ENCODE data around the gene NHLRC2.

Gene NHLRC2

GRCh38 chr10:113866551-113867394 is 12.3 kb downstream of the NHLRC2 start:
- no CpG with 5 or more reads among the region's 5 CpGs for WGBS, 2 donors (ENCODE audit: extremely low coverage in 2 of 2, insufficient read length in 2 of 2, insufficient replicate concordance in 1 of 2)
- no peak overlapping the region for H2BK120ac ChIP-seq (ENCODE audit: low read depth, low read length)
- H2BK15ac ChIP-seq (ENCODE audit: low read length): no peak overlapping the region
- peaks cover 2 to 91% of the 10 kb centered on the region in 2 donors for H3K36me3 ChIP-seq (replicated peaks in 1 of 2; ENCODE audit: control insufficient read depth in 2 of 2, insufficient read depth in 2 of 2, low read length in 2 of 2)
- no peaks in the 10 kb centered on the region for H3K27me3 ChIP-seq (ENCODE audit: control insufficient read depth in 3 of 3, insufficient read depth in 3 of 3, low read depth in 1 of 3, low read length in 3 of 3)
- no peak overlapping the region for H2BK12ac ChIP-seq (ENCODE audit: low read length)
- no peak overlapping the region for H3K4ac ChIP-seq (ENCODE audit: low read length)
- DNase-seq (ENCODE audit: low spot score): no peak
- H3K27ac ChIP-seq (replicated peaks; ENCODE audit: low read length): no peak overlapping the region
- H3K9ac ChIP-seq (ENCODE audit: low read depth, low read length, poor library complexity): no peak overlapping the region
- H2BK5ac ChIP-seq (ENCODE audit: low read length): no peak overlapping the region
- H4K8ac ChIP-seq (ENCODE audit: low read depth, low read length): no peak overlapping the region
- H3K14ac ChIP-seq (ENCODE audit: low read length): no peak overlapping the region
- no peak overlapping the region for H3K4me2 ChIP-seq (ENCODE audit: insufficient read depth, low read length, poor library complexity, severe bottlenecking)
- no peak overlapping the region for H3K4me3 ChIP-seq (ENCODE audit: low read length in 2 of 2)
- peaks cover 0 to 28% of the 10 kb centered on the region in 2 donors for H3K9me3 ChIP-seq (replicated peaks in 1 of 2; ENCODE audit: control insufficient read depth in 2 of 2, insufficient read depth in 1 of 2, low read depth in 1 of 2, low read length in 2 of 2)
- H2AK5ac ChIP-seq (ENCODE audit: low read depth, low read length): no peak overlapping the region
- H3K23ac ChIP-seq (ENCODE audit: low read depth, low read length, poor library complexity): no peak overlapping the region
- H3K18ac ChIP-seq (ENCODE audit: low read length): no peak overlapping the region
- no peak overlapping the region for H4K91ac ChIP-seq (ENCODE audit: low read depth, low read length, poor library complexity)
- peaks cover 2% of the 10 kb centered on the region for H3K79me1 ChIP-seq (ENCODE audit: low read depth, low read length)
- H3K4me1 ChIP-seq (ENCODE audit: control insufficient read depth in 2 of 2, insufficient read depth in 1 of 2, low read depth in 1 of 2, low read length in 2 of 2): no peaks in the 10 kb centered on the region
- no peak overlapping the region for H2AFZ ChIP-seq (ENCODE audit: low read length)

GRCh38 chr10:113867904-113868303 is 13.4 kb downstream of the NHLRC2 start:
- Histone ChIP-seq H3K4me3 (ENCODE audit: low read length in 2 of 2) (no peak overlapping the region), H2AK5ac (ENCODE audit: low read depth, low read length) (no peak overlapping the region), H3K4ac (ENCODE audit: low read length) (no peak overlapping the region), H3K9ac (ENCODE audit: low read depth, low read length, poor library complexity) (no peak overlapping the region), H4K8ac (ENCODE audit: low read depth, low read length) (no peak overlapping the region), H4K91ac (ENCODE audit: low read depth, low read length, poor library complexity) (no peak overlapping the region), H3K4me1 (ENCODE audit: control insufficient read depth in 2 of 2, insufficient read depth in 1 of 2, low read depth in 1 of 2, low read length in 2 of 2) (no peaks in the 10 kb centered on the region), H3K14ac (ENCODE audit: low read length) (no peak overlapping the region), H2BK120ac (ENCODE audit: low read depth, low read length) (no peak overlapping the region), H3K79me1 (ENCODE audit: low read depth, low read length) (peaks cover 2% of the 10 kb centered on the region), H2BK15ac (ENCODE audit: low read length) (no peak overlapping the region), H3K4me2 (ENCODE audit: insufficient read depth, low read length, poor library complexity, severe bottlenecking) (no peak overlapping the region), H2AFZ (ENCODE audit: low read length) (no peak overlapping the region), H2BK5ac (ENCODE audit: low read length) (no peak overlapping the region), H3K18ac (ENCODE audit: low read length) (no peak overlapping the region), H3K27me3 (ENCODE audit: control insufficient read depth in 3 of 3, insufficient read depth in 3 of 3, low read depth in 1 of 3, low read length in 3 of 3) (no peaks in the 10 kb centered on the region), H3K27ac (replicated peaks; ENCODE audit: low read length) (no peak overlapping the region), H2BK12ac (ENCODE audit: low read length) (no peak overlapping the region), H3K9me3 (replicated peaks in 1 of 2; ENCODE audit: control insufficient read depth in 2 of 2, insufficient read depth in 1 of 2, low read depth in 1 of 2, low read length in 2 of 2) (peaks cover 0 to 28% of the 10 kb centered on the region in 2 donors), H3K23ac (ENCODE audit: low read depth, low read length, poor library complexity) (no peak overlapping the region), H3K36me3 (replicated peaks in 1 of 2; ENCODE audit: control insufficient read depth in 2 of 2, insufficient read depth in 2 of 2, low read length in 2 of 2) (peaks cover 2 to 85% of the 10 kb centered on the region in 2 donors)
- WGBS, 2 donors (ENCODE audit: extremely low coverage in 2 of 2, insufficient read length in 2 of 2, insufficient replicate concordance in 1 of 2): no CpG with 5 or more reads among the region's 4 CpGs
- DNase-seq (ENCODE audit: low spot score): no peak

GRCh38 chr10:113869789-113870188 is 15.3 kb downstream of the NHLRC2 start:
- no CpG with 5 or more reads among the region's 2 CpGs for WGBS, 2 donors (ENCODE audit: extremely low coverage in 2 of 2, insufficient read length in 2 of 2, insufficient replicate concordance in 1 of 2)
- peaks cover 0 to 77% of the 10 kb centered on the region in 2 donors for H3K36me3 ChIP-seq (replicated peaks in 1 of 2; ENCODE audit: control insufficient read depth in 2 of 2, insufficient read depth in 2 of 2, low read length in 2 of 2)
- no peak overlapping the region for H2BK12ac ChIP-seq (ENCODE audit: low read length)

GRCh38 chr10:113872139-113873030 is 17.9 kb downstream of the NHLRC2 start:
- no peak for DNase-seq (ENCODE audit: low spot score)
- Histone ChIP-seq H3K27me3 (ENCODE audit: control insufficient read depth in 3 of 3, insufficient read depth in 3 of 3, low read depth in 1 of 3, low read length in 3 of 3) (no peaks in the 10 kb centered on the region), H2BK15ac (ENCODE audit: low read length) (no peak overlapping the region), H3K4me1 (ENCODE audit: control insufficient read depth in 2 of 2, insufficient read depth in 1 of 2, low read depth in 1 of 2, low read length in 2 of 2) (no peaks in the 10 kb centered on the region), H4K8ac (ENCODE audit: low read depth, low read length) (no peak overlapping the region), H3K23ac (ENCODE audit: low read depth, low read length, poor library complexity) (no peak overlapping the region), H2AK5ac (ENCODE audit: low read depth, low read length) (no peak overlapping the region), H3K9me3 (replicated peaks in 1 of 2; ENCODE audit: control insufficient read depth in 2 of 2, insufficient read depth in 1 of 2, low read depth in 1 of 2, low read length in 2 of 2) (peaks cover 0 to 29% of the 10 kb centered on the region in 2 donors), H3K27ac (replicated peaks; ENCODE audit: low read length) (no peak overlapping the region), H3K4me2 (ENCODE audit: insufficient read depth, low read length, poor library complexity, severe bottlenecking) (no peak overlapping the region), H2BK120ac (ENCODE audit: low read depth, low read length) (no peak overlapping the region), H3K4ac (ENCODE audit: low read length) (no peak overlapping the region), H3K79me1 (ENCODE audit: low read depth, low read length) (peaks cover 2% of the 10 kb centered on the region), H3K18ac (ENCODE audit: low read length) (no peak overlapping the region), H2BK5ac (ENCODE audit: low read length) (no peak overlapping the region), H4K91ac (ENCODE audit: low read depth, low read length, poor library complexity) (no peak overlapping the region), H2BK12ac (ENCODE audit: low read length) (no peak overlapping the region), H3K36me3 (replicated peaks in 1 of 2; ENCODE audit: control insufficient read depth in 2 of 2, insufficient read depth in 2 of 2, low read length in 2 of 2) (peaks cover 2 to 78% of the 10 kb centered on the region in 2 donors), H3K9ac (ENCODE audit: low read depth, low read length, poor library complexity) (no peak overlapping the region), H3K14ac (ENCODE audit: low read length) (no peak overlapping the region), H3K4me3 (ENCODE audit: low read length in 2 of 2) (no peak overlapping the region), H2AFZ (ENCODE audit: low read length) (no peak overlapping the region)
- no CpG with 5 or more reads among the region's 3 CpGs for WGBS, 2 donors (ENCODE audit: extremely low coverage in 2 of 2, insufficient read length in 2 of 2, insufficient replicate concordance in 1 of 2)

More at GRCh38 chr10:113869789-113870188, 15.3 kb downstream of the NHLRC2 start:
- H2BK5ac ChIP-seq (ENCODE audit: low read length): no peak overlapping the region
- H3K27ac ChIP-seq (replicated peaks; ENCODE audit: low read length): no peak overlapping the region
- no peak for DNase-seq (ENCODE audit: low spot score)
- no peak overlapping the region for H2BK15ac ChIP-seq (ENCODE audit: low read length)
- no peak overlapping the region for H2AFZ ChIP-seq (ENCODE audit: low read length)
- H3K4ac ChIP-seq (ENCODE audit: low read length): no peak overlapping the region
- no peak overlapping the region for H3K23ac ChIP-seq (ENCODE audit: low read depth, low read length, poor library complexity)
- no peak overlapping the region for H3K9ac ChIP-seq (ENCODE audit: low read depth, low read length, poor library complexity)
- no peak overlapping the region for H3K18ac ChIP-seq (ENCODE audit: low read length)
- no peak overlapping the region for H3K4me3 ChIP-seq (ENCODE audit: low read length in 2 of 2)
- no peaks in the 10 kb centered on the region for H3K4me1 ChIP-seq (ENCODE audit: control insufficient read depth in 2 of 2, insufficient read depth in 1 of 2, low read depth in 1 of 2, low read length in 2 of 2)
- no peak overlapping the region for H4K91ac ChIP-seq (ENCODE audit: low read depth, low read length, poor library complexity)
- H2BK120ac ChIP-seq (ENCODE audit: low read depth, low read length): no peak overlapping the region
- H4K8ac ChIP-seq (ENCODE audit: low read depth, low read length): no peak overlapping the region
- H3K4me2 ChIP-seq (ENCODE audit: insufficient read depth, low read length, poor library complexity, severe bottlenecking): no peak overlapping the region
- peaks cover 2% of the 10 kb centered on the region for H3K79me1 ChIP-seq (ENCODE audit: low read depth, low read length)
- H3K14ac ChIP-seq (ENCODE audit: low read length): no peak overlapping the region
- peaks cover 0 to 29% of the 10 kb centered on the region in 2 donors for H3K9me3 ChIP-seq (replicated peaks in 1 of 2; ENCODE audit: control insufficient read depth in 2 of 2, insufficient read depth in 1 of 2, low read depth in 1 of 2, low read length in 2 of 2)
- no peaks in the 10 kb centered on the region for H3K27me3 ChIP-seq (ENCODE audit: control insufficient read depth in 3 of 3, insufficient read depth in 3 of 3, low read depth in 1 of 3, low read length in 3 of 3)
- H2AK5ac ChIP-seq (ENCODE audit: low read depth, low read length): no peak overlapping the region
